Progenitor cell of endocrine pancreas (in vitro differentiated cells): Measurements from ENCODE around the gene PICALM. TPM values are rescaled to one million over a fixed set of nuclear protein-coding genes. Genes with fewer than 3 reads are reported as not detected.
"Not testable (repeated sequence)": the region's sequence is repeated elsewhere in the genome, so short reads cannot be mapped to it uniquely, and the experiment has no call there.

Experiments used
- DNase-seq: peaks from one replicate; pipeline ENCODE4 v3.0.0; 2021; ENCODE audit warnings: low spot score; ENCODE audit not compliant: unreplicated experiment
- H3K27ac Mint-ChIP-seq: 2 replicates; pipeline ENCODE4 v1.8.0; 2021; ENCODE audit warnings: mild to moderate bottlenecking, moderate library complexity, mixed read lengths
- H3K27me3 Mint-ChIP-seq: 2 replicates; pipeline ENCODE4 v1.8.0; 2021; ENCODE audit warnings: mixed read lengths
- H3K36me3 Mint-ChIP-seq: 2 replicates; pipeline ENCODE4 v1.8.0; 2022; ENCODE audit warnings: mixed read lengths; ENCODE audit not compliant: insufficient read depth
- H3K4me1 Mint-ChIP-seq: 2 replicates; pipeline ENCODE4 v1.8.0; 2021; ENCODE audit warnings: low read depth, mixed read lengths
- H3K4me3 Mint-ChIP-seq: 2 replicates; pipeline ENCODE4 v1.8.0; 2021; ENCODE audit warnings: low read depth, mild to moderate bottlenecking, moderate library complexity, mixed read lengths
- H3K9me3 Mint-ChIP-seq: 2 replicates; pipeline ENCODE4 v1.8.0; 2021; ENCODE audit warnings: low read depth, mixed read lengths
- total RNA-seq: library from RNA; stranded (reverse); gene quantifications from 2 replicates; pipeline ENCODE4 v1.2.1, GENCODE V29; 2021
- TF ChIP-seq, protein P1 (sequence below): fragments of 200-600 bp; sonication (generic); IDR thresholded peaks from one replicate; pipeline ENCODE4 v1.5.0; 2021; ENCODE audit warnings: antibody characterized with exemption, mild to moderate bottlenecking; ENCODE audit not compliant: unreplicated experiment

PICALM gene
- total RNA-seq, 1 donor from 2014 or later: 133 TPM

DNA sequence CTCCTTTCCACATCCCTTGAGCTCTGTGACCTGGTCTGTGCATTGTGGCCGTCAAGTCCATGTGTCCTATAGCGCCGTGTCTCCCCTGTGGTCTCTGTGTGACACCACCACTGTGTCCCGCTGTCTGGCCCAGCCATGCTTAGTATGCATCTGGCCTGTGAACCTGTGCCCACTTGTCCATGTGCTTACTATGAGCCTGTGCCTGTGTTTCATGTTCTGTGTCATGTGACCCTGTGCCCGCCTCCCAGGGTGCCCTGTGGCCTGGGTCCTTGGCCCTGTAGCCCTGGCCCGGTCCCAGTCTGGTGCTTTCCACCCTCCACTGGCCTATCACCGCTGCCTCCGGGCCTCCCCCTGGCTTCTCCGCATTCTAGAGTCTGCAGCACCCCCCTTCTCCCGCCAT lies 133.1 kb downstream of the PICALM start:
- TF ChIP-seq, protein P1, sequence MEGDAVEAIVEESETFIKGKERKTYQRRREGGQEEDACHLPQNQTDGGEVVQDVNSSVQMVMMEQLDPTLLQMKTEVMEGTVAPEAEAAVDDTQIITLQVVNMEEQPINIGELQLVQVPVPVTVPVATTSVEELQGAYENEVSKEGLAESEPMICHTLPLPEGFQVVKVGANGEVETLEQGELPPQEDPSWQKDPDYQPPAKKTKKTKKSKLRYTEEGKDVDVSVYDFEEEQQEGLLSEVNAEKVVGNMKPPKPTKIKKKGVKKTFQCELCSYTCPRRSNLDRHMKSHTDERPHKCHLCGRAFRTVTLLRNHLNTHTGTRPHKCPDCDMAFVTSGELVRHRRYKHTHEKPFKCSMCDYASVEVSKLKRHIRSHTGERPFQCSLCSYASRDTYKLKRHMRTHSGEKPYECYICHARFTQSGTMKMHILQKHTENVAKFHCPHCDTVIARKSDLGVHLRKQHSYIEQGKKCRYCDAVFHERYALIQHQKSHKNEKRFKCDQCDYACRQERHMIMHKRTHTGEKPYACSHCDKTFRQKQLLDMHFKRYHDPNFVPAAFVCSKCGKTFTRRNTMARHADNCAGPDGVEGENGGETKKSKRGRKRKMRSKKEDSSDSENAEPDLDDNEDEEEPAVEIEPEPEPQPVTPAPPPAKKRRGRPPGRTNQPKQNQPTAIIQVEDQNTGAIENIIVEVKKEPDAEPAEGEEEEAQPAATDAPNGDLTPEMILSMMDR: no peak
- no peaks in the 10 kb centered on the region for H3K27me3 Mint-ChIP-seq
- H3K4me1 Mint-ChIP-seq: peaks cover 13% of the 10 kb centered on the region

DNA sequence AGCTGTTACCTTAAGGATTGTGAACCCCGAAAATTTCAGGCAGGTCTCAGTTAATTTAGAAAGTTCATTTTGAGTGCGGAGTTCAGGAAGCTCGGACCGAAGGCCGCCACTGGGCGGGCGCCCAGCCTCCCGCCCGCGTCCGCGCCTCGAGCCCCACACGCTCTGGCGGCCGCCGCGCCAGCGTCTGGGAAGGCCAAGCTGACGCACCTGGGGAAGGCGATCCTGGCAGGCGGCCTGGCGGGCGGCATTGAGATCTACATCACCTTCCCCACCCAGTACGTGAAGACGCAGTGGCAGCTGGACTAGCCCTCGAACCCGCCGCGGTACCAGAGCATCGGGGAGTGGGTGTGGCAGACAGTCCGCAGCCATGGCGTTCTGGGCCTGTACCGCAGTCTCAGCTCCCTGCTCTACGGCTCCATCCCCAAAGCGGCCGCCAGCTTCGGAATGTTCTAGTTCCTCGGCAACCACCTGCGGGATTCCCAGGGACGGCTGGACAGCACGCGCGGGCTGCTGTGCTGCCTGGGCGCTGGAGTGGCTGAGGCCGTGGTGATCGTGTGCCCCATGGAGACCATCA lies 134.2 kb downstream of the PICALM start:
- no peak overlapping the region for H3K4me3 Mint-ChIP-seq
- peaks cover 3% of the 10 kb centered on the region for H3K36me3 Mint-ChIP-seq
- no peaks in the 10 kb centered on the region for H3K27me3 Mint-ChIP-seq
- TF ChIP-seq, protein P1: no peak
- no peak for DNase-seq
- H3K9me3 Mint-ChIP-seq: peaks cover 17% of the 10 kb centered on the region
- no peak overlapping the region for H3K27ac Mint-ChIP-seq
- H3K4me1 Mint-ChIP-seq: peaks cover 12% of the 10 kb centered on the region

More for the DNA sequence above, 133.1 kb downstream of the PICALM start:
- H3K27ac Mint-ChIP-seq: no peak overlapping the region
- peaks cover 2% of the 10 kb centered on the region for H3K36me3 Mint-ChIP-seq
- no peak overlapping the region for H3K4me3 Mint-ChIP-seq
- no peak for DNase-seq
- H3K9me3 Mint-ChIP-seq: peaks cover 11% of the 10 kb centered on the region

DNA sequence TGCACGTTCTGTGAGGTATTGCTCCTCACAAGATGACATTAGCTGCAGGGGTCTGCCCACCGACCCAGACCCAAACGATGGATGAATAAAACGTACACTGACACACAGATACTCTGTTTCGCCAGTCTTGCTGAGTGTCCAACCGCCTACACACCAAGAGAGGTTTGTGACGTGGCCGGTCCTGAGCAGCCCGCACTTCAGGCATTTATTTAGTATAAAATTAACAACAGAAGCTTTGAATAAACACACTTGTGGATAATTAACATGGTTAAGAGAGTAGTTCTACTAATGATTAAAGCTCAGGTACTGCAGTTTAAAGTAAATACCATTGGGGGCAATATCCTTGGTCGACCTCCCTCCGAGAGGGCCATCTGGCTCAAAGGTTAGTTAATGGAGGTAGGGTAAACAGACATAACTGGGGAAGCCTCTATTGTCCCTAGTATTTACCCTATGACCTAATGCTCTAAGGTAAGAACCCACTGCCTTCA lies 138.0 kb downstream of the PICALM start:
- peaks cover 5% of the 10 kb centered on the region for H3K36me3 Mint-ChIP-seq

DNA sequence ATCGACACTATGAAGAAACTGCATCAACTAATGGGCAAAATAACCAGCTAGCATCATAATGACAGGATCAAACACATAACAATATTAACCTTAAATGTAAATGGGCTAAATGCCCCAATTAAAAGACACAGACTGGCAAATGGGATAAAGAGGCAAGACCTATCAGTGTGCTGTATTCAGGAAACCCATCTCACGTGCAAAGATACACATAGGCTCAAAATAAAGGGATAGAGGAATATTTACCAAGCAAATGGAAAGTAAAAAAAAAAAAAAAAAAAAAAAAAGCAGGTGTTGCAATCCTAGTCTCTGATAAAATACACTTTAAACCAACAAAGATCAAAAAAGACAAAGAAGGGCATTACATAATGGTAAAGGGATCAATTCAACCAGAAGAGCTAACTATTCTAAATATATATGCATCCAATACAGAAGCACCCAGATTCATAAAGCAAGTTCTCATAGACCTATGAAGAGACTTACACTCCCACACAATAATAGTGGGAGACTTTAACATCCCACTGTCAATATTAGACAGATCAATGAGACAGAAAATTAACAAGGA lies 142.2 kb downstream of the PICALM start:
- H3K36me3 Mint-ChIP-seq, H3K27me3 Mint-ChIP-seq, DNase-seq, H3K27ac Mint-ChIP-seq, H3K4me3 Mint-ChIP-seq: not testable (repeated sequence)
- H3K4me1 Mint-ChIP-seq: peaks cover 12% of the 10 kb centered on the region
- peaks cover 21% of the 10 kb centered on the region for H3K9me3 Mint-ChIP-seq

More for the DNA sequence above, 138.0 kb downstream of the PICALM start:
- Mint-ChIP-seq H3K4me3 (no peak overlapping the region), H3K4me1 (peaks cover 2% of the 10 kb centered on the region), H3K27ac (peak overlapping the region; percentile 67), H3K27me3 (no peaks in the 10 kb centered on the region), H3K9me3 (peaks cover 21% of the 10 kb centered on the region)
- TF ChIP-seq, protein P1: no peak
- DNase-seq: no peak

DNA sequence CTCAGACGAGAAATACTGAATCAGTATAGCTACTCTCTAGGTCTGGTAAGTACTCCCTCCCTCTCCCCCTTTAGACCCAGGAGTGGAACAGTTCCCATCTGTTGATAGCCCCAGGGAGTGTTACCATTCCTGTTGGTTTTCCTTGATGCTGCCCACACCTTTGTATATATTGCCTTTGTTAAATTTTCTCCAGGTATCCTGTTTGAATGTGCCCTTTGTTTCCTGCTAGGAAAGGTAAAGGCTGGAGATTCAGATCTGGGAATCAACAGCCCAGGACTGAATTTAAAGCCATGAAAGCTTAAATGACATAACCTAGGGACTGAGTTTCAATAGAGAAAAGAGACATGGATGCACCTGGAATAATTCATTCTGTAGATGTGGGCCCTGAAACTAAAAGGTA lies 145.4 kb downstream of the PICALM start:
- DNase-seq: no peak
- H3K36me3 Mint-ChIP-seq: no peaks in the 10 kb centered on the region
- peaks cover 6% of the 10 kb centered on the region for H3K9me3 Mint-ChIP-seq
- no peak overlapping the region for H3K4me3 Mint-ChIP-seq
- no peaks in the 10 kb centered on the region for H3K27me3 Mint-ChIP-seq
- TF ChIP-seq, protein P1: no peak
- peak overlapping the region; percentile 1 for H3K27ac Mint-ChIP-seq
- H3K4me1 Mint-ChIP-seq: peaks cover 10% of the 10 kb centered on the region

DNA sequence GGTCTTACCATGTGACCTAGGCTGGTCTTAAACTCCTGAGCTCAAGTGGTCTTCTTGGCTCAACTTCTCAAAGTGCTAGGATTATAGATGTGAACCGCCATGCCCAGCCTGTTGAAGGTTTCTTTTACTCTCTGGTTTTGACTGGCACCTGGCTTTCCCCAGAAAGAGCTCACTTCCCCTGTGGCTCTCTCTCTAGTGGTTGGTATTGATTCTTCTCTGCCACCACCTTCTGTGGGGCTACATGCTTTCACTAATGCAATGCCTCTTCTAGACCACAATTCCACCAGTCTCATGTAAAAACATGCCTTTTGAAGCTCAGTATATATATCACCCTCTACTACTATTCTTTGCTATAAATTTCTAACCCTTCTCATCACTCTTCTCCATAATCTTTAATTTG lies 146.5 kb downstream of the PICALM start:
- Mint-ChIP-seq H3K4me3 (no peak overlapping the region), H3K9me3 (peaks cover 6% of the 10 kb centered on the region), H3K36me3 (no peaks in the 10 kb centered on the region), H3K27me3 (no peaks in the 10 kb centered on the region), H3K4me1 (peaks cover 10% of the 10 kb centered on the region), H3K27ac (no peak overlapping the region)
- no peak for DNase-seq
- TF ChIP-seq, protein P1: no peak
